ENCODE results near the gene GNLY. TPM values are rescaled to one million over a fixed set of nuclear protein-coding genes. Genes with fewer than 3 reads are reported as not detected.

Gene GNLY
- total and polyA plus RNA-seq, 2 of the 13 experiments (the other 11 are each of a cell fraction or from before 2014, with no cell fraction given), result not detected

GRCh38 chr2:85728342-85728741 lies 34.2 kb downstream of the GNLY start:
- ATAC-seq, result peak; percentile 7; the same call in 1 of the 3 replicates

DNA sequence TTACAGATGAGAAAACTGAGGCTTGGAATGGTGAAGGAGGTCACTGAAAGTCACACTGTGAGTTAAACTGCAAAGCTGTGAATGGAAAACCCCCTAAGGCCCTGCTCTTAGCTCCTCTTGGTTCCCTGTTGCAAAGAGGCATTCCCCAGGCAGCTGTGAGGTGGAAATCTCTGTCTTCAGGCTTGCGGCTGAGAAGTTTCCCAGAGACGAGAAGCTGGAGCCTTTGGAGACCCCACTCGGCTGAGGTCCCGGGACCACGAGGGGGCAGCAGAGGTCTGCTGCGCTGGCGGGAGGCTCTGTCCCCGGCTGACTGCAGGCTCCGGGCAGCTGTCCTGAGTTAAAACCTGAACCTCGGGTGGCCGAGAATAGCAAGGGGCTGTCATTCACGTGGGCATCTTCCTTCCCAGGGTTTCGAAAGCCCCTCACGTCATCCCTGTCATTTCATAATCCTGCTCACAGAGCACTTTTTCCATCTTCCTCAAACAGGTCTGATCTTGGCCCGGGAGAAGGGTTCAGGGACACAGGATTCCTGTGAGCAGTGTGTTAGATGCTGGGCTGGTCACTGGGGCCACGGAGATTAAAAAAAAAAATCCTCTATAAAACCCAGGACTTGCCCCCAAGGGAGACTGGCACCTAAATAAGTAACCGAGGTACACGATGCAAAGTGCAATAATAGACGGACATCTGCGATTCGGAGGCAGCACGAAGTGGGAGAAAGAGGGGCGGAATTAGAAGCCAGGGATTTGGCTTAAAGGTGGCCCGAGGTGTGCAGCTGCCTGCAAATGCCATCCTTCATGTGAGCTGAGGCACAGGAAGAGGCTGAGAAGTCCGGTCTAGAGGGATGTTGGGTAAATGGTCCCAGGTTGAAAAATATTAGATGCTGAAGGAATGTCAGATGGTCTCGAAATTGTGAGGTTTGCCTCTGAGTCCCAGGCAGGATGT lies 35.0 kb downstream of the GNLY start:
- no TSS peak for BruUV-seq (replicated peaks)
- ChIA-PET CTCF (ENCODE audit: low intra/inter-chr PET ratio, low total read pairs) (interaction anchor here (0.7 to 6.8 kb wide), 9 partner anchors 20 to 351 kb away, joined by 3 to 106 read pairs (median 5); partner anchors contain the start of gene ST3GAL5), POLR2A (no interaction called here)
- Histone ChIP-seq H3K27me3 (ENCODE audit: control insufficient read depth in 1 of 2, insufficient read depth in 2 of 2, low read length in 2 of 2) (peaks cover 5 to 32% of the 10 kb centered on the region in 2 experiments), H3K4me1 (ENCODE audit: insufficient read depth, low read length) (peaks cover 18% of the 10 kb centered on the region; the same call in 1 of the 2 replicates), H3K27ac (ENCODE audit: extremely low read length, insufficient read depth, low read length) (no peak overlapping the region), H3K36me3 (replicated peaks in 1 of 2; ENCODE audit: control insufficient read depth in 1 of 2, insufficient read depth in 2 of 2, low read length in 2 of 2) (no peaks in the 10 kb centered on the region), H3K9me3 (ENCODE audit: low read length) (no peaks in the 10 kb centered on the region), H3K9ac (ENCODE audit: insufficient read depth, low read depth, low read length) (no peak overlapping the region), H3K4me2 (ENCODE audit: low read depth, low read length) (peak overlapping the region; percentile 16; the same call in 1 of the 2 replicates), H3K4me3 (replicated peaks in 1 of 3; ENCODE audit: insufficient read depth in 1 of 3, low read depth in 2 of 3, low read length in 3 of 3) (no peak overlapping the region), H2AFZ (ENCODE audit: low read length) (no peak overlapping the region), H4K20me1 (ENCODE audit: insufficient read depth, low read length) (no peaks in the 10 kb centered on the region), H3K79me2 (ENCODE audit: insufficient read depth, low read length) (no peaks in the 10 kb centered on the region)
- intact Hi-C loops (cut with micrococcal nuclease; ENCODE audit: unreplicated experiment) (loop anchor here (1.0 kb wide), 2 partner anchors 21 to 85 kb away; no protein-coding TSS in a partner anchor), in situ Hi-C loops (cut with HindIII; ENCODE audit: extremely low pct_ligation_motif_present, low pct_unique_long_range_greater_than_20kb) (loop anchor here (5.0 kb wide), 1 partner anchor 83 kb away; no protein-coding TSS in a partner anchor)
- ATAC-seq (peak; percentile 98), FAIRE-seq (peak; percentile 54), DNase-seq (ENCODE audit: low spot score) (peak; percentile 65)
- WGBS (ENCODE audit: low lambda C conversion rate), result 28% methylated on average over 24 of the region's 26 CpGs
- TF ChIP-seq MXI1 (IDR thresholded peaks at IDR 0.05; ENCODE audit: borderline replicate concordance, low read depth, low read length) (0 out of 3 replicates have a peak, but pooled peaks have one; percentile 38), RXRA (CRISPR knock-in tag; IDR thresholded peaks at IDR 0.05) (peak; percentile 61; the same call in 1 of the 2 replicates), BORCS8-MEF2B (CRISPR knock-in tag; IDR thresholded peaks at IDR 0.05) (0 out of 2 replicates have a peak, but pooled peaks have one; percentile 30), TAF1 (CRISPR knock-in tag; IDR thresholded peaks at IDR 0.05) (no peak), ZNF205 (CRISPR knock-in tag; IDR thresholded peaks at IDR 0.05) (0 out of 2 replicates have a peak, but pooled peaks have one; percentile 45), RFXAP (CRISPR knock-in tag; IDR thresholded peaks at IDR 0.05; ENCODE audit: borderline replicate concordance) (peak; percentile 33; the same call in 1 of the 2 replicates), E2F5 (CRISPR knock-in tag; conservative IDR thresholded peaks at IDR 0.05) (no peak), HMG20B (CRISPR knock-in tag; conservative IDR thresholded peaks at IDR 0.05) (no peak), FOSL2 (CRISPR knock-in tag; IDR thresholded peaks at IDR 0.05) (0 out of 2 replicates have a peak, but pooled peaks have one; percentile 7), PBX2 (CRISPR knock-in tag; IDR thresholded peaks at IDR 0.05) (no peak)

More at GRCh38 chr2:85728342-85728741, 34.2 kb downstream of the GNLY start:
- WGBS (ENCODE audit: low lambda C conversion rate), result 15% methylated on average over 5 of the region's 5 CpGs
- Histone ChIP-seq H3K4me3 (replicated peaks in 1 of 3; ENCODE audit: insufficient read depth in 1 of 3, low read depth in 2 of 3, low read length in 3 of 3) (no peak overlapping the region), H2AFZ (ENCODE audit: low read length) (no peak overlapping the region), H3K36me3 (replicated peaks in 1 of 2; ENCODE audit: control insufficient read depth in 1 of 2, insufficient read depth in 2 of 2, low read length in 2 of 2) (no peaks in the 10 kb centered on the region), H3K79me2 (ENCODE audit: insufficient read depth, low read length) (no peaks in the 10 kb centered on the region), H3K4me2 (ENCODE audit: low read depth, low read length) (no peak overlapping the region), H3K27me3 (ENCODE audit: control insufficient read depth in 1 of 2, insufficient read depth in 2 of 2, low read length in 2 of 2) (peaks cover 5 to 24% of the 10 kb centered on the region in 2 experiments), H3K9me3 (ENCODE audit: low read length) (no peaks in the 10 kb centered on the region), H3K4me1 (ENCODE audit: insufficient read depth, low read length) (peaks cover 25% of the 10 kb centered on the region; the same call in 1 of the 2 replicates), H3K9ac (ENCODE audit: insufficient read depth, low read depth, low read length) (no peak overlapping the region), H3K27ac (ENCODE audit: extremely low read length, insufficient read depth, low read length) (no peak overlapping the region), H4K20me1 (ENCODE audit: insufficient read depth, low read length) (no peaks in the 10 kb centered on the region)
- TF ChIP-seq HMG20A (CRISPR knock-in tag; IDR thresholded peaks at IDR 0.05; ENCODE audit: borderline replicate concordance), result no peak
- no peak for TF ChIP-seq ARID2 (CRISPR knock-in tag; IDR thresholded peaks at IDR 0.05; ENCODE audit: borderline replicate concordance)
- TF ChIP-seq CHD4 (IDR thresholded peaks at IDR 0.05; ENCODE audit: borderline replicate concordance, low read length), result no peak
- TF ChIP-seq ZNF331 (CRISPR knock-in tag; IDR thresholded peaks at IDR 0.05), result no peak
- TF ChIP-seq ZNF460 (CRISPR knock-in tag; IDR thresholded peaks at IDR 0.05; ENCODE audit: borderline replicate concordance), result no peak
- no peak for TF ChIP-seq ZNF33B (CRISPR knock-in tag; IDR thresholded peaks at IDR 0.05)
- TF ChIP-seq ETV5 (CRISPR knock-in tag; IDR thresholded peaks at IDR 0.05; ENCODE audit: borderline replicate concordance), result no peak
- no peak for TF ChIP-seq PTBP1 (IDR thresholded peaks at IDR 0.05; ENCODE audit: low read depth, low read length, poor library complexity, severe bottlenecking)
- no peak for TF ChIP-seq MTA1 (CRISPR knock-in tag; IDR thresholded peaks at IDR 0.05; ENCODE audit: borderline replicate concordance)
- no peak for TF ChIP-seq ZNF143 (CRISPR knock-in tag; IDR thresholded peaks at IDR 0.05)
- DNase-seq (ENCODE audit: low spot score) (no peak), FAIRE-seq (no peak)
- no TSS peak for BruUV-seq (replicated peaks)
- intact Hi-C loops (cut with micrococcal nuclease; ENCODE audit: unreplicated experiment), result no loop called here
- in situ Hi-C loops (cut with HindIII; ENCODE audit: extremely low pct_ligation_motif_present, low pct_unique_long_range_greater_than_20kb), result loop anchor here (5.0 kb wide), 1 partner anchor 84 kb away; no protein-coding TSS in a partner anchor
- CTCF ChIA-PET (ENCODE audit: low intra/inter-chr PET ratio, low total read pairs), result interaction anchor here (0.7 to 6.8 kb wide), 9 partner anchors 20 to 352 kb away, joined by 3 to 106 read pairs (median 5); partner anchors contain the start of gene ST3GAL5
- POLR2A ChIA-PET, result no interaction called here
